Thyroid gland (tissue), 4 donors: Measurements from ENCODE around the gene GSTO2.

Experiments
- POLR2A ChIP-seq, 2 donors: fragments of 450-650 bp; IDR thresholded peaks; one replicate each; pipeline ENCODE4 v1.6.1; 2017; ENCODE audit warnings: antibody characterized with exemption in 2 of 2, mild to moderate bottlenecking in 2 of 2, moderate library complexity in 1 of 2
- TF ChIP-seq, protein P1 (sequence below), 6 experiments: fragments of 200-600 bp in 3 of 6; fragments of 450-650 bp in 3 of 6; sonication (generic) in 3 of 6; IDR thresholded peaks; one replicate each; pipeline ENCODE4 v1.5.1; 2016 to 2019; ENCODE audit warnings: antibody characterized with exemption in 6 of 6, mild to moderate bottlenecking in 2 of 6, inconsistent platforms in 1 of 6, moderate library complexity in 1 of 6

DNA sequence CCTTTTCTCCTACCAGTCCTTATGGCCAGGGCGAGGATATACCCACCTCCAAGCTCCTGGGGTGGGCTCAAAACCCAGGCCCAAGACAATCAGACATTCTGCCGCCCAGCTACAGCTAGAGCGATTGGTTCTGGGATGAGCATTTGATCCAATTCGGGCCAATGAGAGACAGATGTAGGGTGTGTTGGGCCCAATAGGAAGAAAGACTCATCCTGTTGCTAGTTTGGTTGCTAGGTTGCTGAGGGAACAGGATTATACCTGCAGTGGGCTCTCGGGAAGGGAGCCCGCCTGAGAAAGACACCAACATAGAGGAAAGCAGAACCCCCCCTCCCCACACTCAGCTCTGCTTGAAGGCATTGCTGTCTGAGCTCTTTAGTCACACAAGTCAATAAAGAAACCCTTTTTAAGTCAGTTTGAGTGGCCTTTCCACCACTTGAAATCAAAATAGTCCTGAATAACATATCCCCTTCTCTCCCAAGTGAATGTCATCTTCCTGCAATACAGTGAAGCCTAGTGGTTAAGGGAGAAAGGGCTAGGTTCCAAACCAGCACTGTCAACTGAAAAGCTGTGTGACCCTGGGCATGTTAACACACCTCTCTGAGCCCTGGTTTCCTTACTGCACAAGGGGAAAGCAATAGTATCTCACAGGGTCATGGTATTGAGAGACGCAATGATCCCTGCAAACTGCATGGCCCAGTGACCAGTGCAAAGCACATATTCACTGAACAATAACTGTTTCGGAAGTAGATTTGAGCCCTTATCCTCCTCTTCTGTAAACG, 47.5 kb downstream of the GSTO2 start:
- no peak for TF ChIP-seq POLR2A (IDR thresholded peaks at IDR 0.05)
- TF ChIP-seq, protein P1, sequence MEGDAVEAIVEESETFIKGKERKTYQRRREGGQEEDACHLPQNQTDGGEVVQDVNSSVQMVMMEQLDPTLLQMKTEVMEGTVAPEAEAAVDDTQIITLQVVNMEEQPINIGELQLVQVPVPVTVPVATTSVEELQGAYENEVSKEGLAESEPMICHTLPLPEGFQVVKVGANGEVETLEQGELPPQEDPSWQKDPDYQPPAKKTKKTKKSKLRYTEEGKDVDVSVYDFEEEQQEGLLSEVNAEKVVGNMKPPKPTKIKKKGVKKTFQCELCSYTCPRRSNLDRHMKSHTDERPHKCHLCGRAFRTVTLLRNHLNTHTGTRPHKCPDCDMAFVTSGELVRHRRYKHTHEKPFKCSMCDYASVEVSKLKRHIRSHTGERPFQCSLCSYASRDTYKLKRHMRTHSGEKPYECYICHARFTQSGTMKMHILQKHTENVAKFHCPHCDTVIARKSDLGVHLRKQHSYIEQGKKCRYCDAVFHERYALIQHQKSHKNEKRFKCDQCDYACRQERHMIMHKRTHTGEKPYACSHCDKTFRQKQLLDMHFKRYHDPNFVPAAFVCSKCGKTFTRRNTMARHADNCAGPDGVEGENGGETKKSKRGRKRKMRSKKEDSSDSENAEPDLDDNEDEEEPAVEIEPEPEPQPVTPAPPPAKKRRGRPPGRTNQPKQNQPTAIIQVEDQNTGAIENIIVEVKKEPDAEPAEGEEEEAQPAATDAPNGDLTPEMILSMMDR (IDR thresholded peaks at IDR 0.05) = no peak
